HepG2 (cell line): ENCODE results near the gene PCIF1. TPM values are rescaled to one million over a fixed set of nuclear protein-coding genes. Genes with fewer than 3 reads are reported as not detected.
A peak's percentile ranks its signal among the peaks of the same experiment; 100 is the strongest.

Source experiments
- CENPT ChIP-seq: sonication (generic); formaldehyde crosslinking; IDR thresholded peaks from 2 replicates; pipeline ENCODE4 v1.8.0; 2022; ENCODE audit warnings: low read depth, mild to moderate bottlenecking, moderate library complexity, missing genetic modification reagents
- CREM ChIP-seq, 2 experiments: sonication (generic) in 1 of 2; formaldehyde crosslinking in 1 of 2; IDR thresholded peaks; 2 replicates each; pipeline versions ENCODE4 v1.4.0 to v1.6.1; 2016 to 2020; ENCODE audit warnings: antibody characterized with exemption in 1 of 2, mild to moderate bottlenecking in 1 of 2, missing genetic modification reagents in 1 of 2
- EZH2 ChIP-seq: conservative IDR thresholded peaks from 2 replicates; pipeline ENCODE4 v1.6.1; 2012; ENCODE audit warnings: mild to moderate bottlenecking, low read depth, low read length, moderate library complexity
- FOXJ3 ChIP-seq: sonication (generic); formaldehyde crosslinking; IDR thresholded peaks from 2 replicates; pipeline ENCODE4 v1.4.0; 2020; ENCODE audit warnings: missing genetic modification reagents, mild to moderate bottlenecking, borderline replicate concordance
- KAT8 ChIP-seq: IDR thresholded peaks from 2 replicates; pipeline ENCODE4 v1.6.1; 2016; ENCODE audit warnings: missing genetic modification reagents, missing compliant biosample characterization
- RBM22 ChIP-seq: fragments of 200-400 bp; formaldehyde crosslinking; optimal IDR thresholded peaks from 2 replicates; pipeline ENCODE3; 2017; ENCODE audit warnings: mild to moderate bottlenecking, low read length, moderate library complexity
- RFX5 ChIP-seq: IDR thresholded peaks from 2 replicates; pipeline ENCODE4 v1.6.1; 2011; ENCODE audit warnings: low read depth, low read length, improper control_type of control experiment
- SCMH1 ChIP-seq: sonication (generic); formaldehyde crosslinking; IDR thresholded peaks from 2 replicates; pipeline ENCODE4 v1.9.0; 2021; ENCODE audit warnings: missing genetic modification reagents, mild to moderate bottlenecking, borderline replicate concordance
- SIN3B ChIP-seq: fragments of 150-350 bp; IDR thresholded peaks from 2 replicates; pipeline ENCODE4 v1.6.1; 2014; ENCODE audit warnings: low read length
- ZFP36 ChIP-seq: fragments of 150-350 bp; IDR thresholded peaks from 2 replicates; pipeline ENCODE4 v1.6.1; 2018; ENCODE audit warnings: borderline replicate concordance, low read length, low read depth; ENCODE audit not compliant: partially characterized antibody
- ZNF468 ChIP-seq: sonication (generic); formaldehyde crosslinking; IDR thresholded peaks from 2 replicates; pipeline ENCODE4 v1.8.0; 2022; ENCODE audit warnings: mild to moderate bottlenecking, moderate library complexity, missing genetic modification reagents
- ZNF746 ChIP-seq: sonication (generic); formaldehyde crosslinking; IDR thresholded peaks from 2 replicates; pipeline ENCODE4 v1.8.0; 2022; ENCODE audit warnings: mild to moderate bottlenecking, missing genetic modification reagents
- polyA plus RNA-seq, 8 experiments: library from polyadenylated mRNA; depleted of rRNA in 3 of 8; stranded (reverse) in 7 of 8; unstranded in 1 of 8; fragments of >200 nt; fragmentation: Illumina TruSeq in 4 of 8; extraction: Trizol in 4 of 8; gene quantifications; 2 replicates each; pipeline versions ENCODE4 v1.2.1 to v1.2.3, GENCODE V29; 2011 to 2016; ENCODE audit warnings: low read depth in 4 of 8, missing spikeins in 1 of 8, mixed read lengths in 1 of 8; ENCODE audit not compliant: insufficient read depth in 1 of 8
- total RNA-seq, 5 experiments: library from RNA; depleted of rRNA; stranded (reverse); fragments of >200 nt; fragmentation: Illumina TruSeq; extraction: Trizol; gene quantifications; 2 replicates each; pipeline ENCODE4 v1.2.3, GENCODE V29; 2016; ENCODE audit warnings: low read depth in 1 of 5
- TF ChIP-seq, protein P1 (sequence below): sonication (generic); formaldehyde crosslinking; IDR thresholded peaks from 2 replicates; pipeline ENCODE4 v1.5.0; 2020; ENCODE audit warnings: missing genetic modification reagents
- TF ChIP-seq, protein P2 (sequence below): sonication (generic); formaldehyde crosslinking; IDR thresholded peaks from 2 replicates; pipeline ENCODE4 v1.5.1; 2020; ENCODE audit warnings: mild to moderate bottlenecking, missing genetic modification reagents, moderate library complexity
- TF ChIP-seq, protein P3 (sequence below): sonication (generic); formaldehyde crosslinking; IDR thresholded peaks from 2 replicates; pipeline ENCODE4 v1.9.0; 2021; ENCODE audit warnings: mild to moderate bottlenecking, missing genetic modification reagents

The PCIF1 gene
- total and polyA plus RNA-seq, 2 of the 13 experiments (the other 11 are each of a cell fraction or from before 2014, with no cell fraction given), result 20.9 to 24.4 TPM

GRCh38 chr20:45890985-45891983 lies 43.2 kb upstream of the PCIF1 start, which contains the start of the genes CTSA and NEURL2 (continued):
- TF ChIP-seq EZH2 (no peak), KAT8 (CRISPR knock-in tag) (peak; percentile 100), CREM (IDR thresholded peaks at IDR 0.05) (peak; percentile 88), CREM (CRISPR knock-in tag; IDR thresholded peaks at IDR 0.05) (no peak), ZNF468 (CRISPR knock-in tag) (peak; percentile 92), ZFP36 (no peak), FOXJ3 (CRISPR knock-in tag) (peak; percentile 90; the same call in 1 of the 2 replicates), SIN3B (peak; percentile 100), SCMH1 (no peak), ZNF746 (CRISPR knock-in tag) (peak; percentile 94), CENPT (peak; percentile 25), RFX5 (no peak), RBM22 (peak; percentile 90)
- TF ChIP-seq, protein P1, sequence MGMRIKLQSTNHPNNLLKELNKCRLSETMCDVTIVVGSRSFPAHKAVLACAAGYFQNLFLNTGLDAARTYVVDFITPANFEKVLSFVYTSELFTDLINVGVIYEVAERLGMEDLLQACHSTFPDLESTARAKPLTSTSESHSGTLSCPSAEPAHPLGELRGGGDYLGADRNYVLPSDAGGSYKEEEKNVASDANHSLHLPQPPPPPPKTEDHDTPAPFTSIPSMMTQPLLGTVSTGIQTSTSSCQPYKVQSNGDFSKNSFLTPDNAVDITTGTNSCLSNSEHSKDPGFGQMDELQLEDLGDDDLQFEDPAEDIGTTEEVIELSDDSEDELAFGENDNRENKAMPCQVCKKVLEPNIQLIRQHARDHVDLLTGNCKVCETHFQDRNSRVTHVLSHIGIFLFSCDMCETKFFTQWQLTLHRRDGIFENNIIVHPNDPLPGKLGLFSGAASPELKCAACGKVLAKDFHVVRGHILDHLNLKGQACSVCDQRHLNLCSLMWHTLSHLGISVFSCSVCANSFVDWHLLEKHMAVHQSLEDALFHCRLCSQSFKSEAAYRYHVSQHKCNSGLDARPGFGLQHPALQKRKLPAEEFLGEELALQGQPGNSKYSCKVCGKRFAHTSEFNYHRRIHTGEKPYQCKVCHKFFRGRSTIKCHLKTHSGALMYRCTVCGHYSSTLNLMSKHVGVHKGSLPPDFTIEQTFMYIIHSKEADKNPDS (CRISPR knock-in tag), result peak; percentile 96
- TF ChIP-seq, protein P2, sequence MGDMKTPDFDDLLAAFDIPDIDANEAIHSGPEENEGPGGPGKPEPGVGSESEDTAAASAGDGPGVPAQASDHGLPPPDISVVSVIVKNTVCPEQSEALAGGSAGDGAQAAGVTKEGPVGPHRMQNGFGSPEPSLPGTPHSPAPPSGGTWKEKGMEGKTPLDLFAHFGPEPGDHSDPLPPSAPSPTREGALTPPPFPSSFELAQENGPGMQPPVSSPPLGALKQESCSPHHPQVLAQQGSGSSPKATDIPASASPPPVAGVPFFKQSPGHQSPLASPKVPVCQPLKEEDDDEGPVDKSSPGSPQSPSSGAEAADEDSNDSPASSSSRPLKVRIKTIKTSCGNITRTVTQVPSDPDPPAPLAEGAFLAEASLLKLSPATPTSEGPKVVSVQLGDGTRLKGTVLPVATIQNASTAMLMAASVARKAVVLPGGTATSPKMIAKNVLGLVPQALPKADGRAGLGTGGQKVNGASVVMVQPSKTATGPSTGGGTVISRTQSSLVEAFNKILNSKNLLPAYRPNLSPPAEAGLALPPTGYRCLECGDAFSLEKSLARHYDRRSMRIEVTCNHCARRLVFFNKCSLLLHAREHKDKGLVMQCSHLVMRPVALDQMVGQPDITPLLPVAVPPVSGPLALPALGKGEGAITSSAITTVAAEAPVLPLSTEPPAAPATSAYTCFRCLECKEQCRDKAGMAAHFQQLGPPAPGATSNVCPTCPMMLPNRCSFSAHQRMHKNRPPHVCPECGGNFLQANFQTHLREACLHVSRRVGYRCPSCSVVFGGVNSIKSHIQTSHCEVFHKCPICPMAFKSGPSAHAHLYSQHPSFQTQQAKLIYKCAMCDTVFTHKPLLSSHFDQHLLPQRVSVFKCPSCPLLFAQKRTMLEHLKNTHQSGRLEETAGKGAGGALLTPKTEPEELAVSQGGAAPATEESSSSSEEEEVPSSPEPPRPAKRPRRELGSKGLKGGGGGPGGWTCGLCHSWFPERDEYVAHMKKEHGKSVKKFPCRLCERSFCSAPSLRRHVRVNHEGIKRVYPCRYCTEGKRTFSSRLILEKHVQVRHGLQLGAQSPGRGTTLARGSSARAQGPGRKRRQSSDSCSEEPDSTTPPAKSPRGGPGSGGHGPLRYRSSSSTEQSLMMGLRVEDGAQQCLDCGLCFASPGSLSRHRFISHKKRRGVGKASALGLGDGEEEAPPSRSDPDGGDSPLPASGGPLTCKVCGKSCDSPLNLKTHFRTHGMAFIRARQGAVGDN (CRISPR knock-in tag), result peak; percentile 95
- TF ChIP-seq, protein P3, sequence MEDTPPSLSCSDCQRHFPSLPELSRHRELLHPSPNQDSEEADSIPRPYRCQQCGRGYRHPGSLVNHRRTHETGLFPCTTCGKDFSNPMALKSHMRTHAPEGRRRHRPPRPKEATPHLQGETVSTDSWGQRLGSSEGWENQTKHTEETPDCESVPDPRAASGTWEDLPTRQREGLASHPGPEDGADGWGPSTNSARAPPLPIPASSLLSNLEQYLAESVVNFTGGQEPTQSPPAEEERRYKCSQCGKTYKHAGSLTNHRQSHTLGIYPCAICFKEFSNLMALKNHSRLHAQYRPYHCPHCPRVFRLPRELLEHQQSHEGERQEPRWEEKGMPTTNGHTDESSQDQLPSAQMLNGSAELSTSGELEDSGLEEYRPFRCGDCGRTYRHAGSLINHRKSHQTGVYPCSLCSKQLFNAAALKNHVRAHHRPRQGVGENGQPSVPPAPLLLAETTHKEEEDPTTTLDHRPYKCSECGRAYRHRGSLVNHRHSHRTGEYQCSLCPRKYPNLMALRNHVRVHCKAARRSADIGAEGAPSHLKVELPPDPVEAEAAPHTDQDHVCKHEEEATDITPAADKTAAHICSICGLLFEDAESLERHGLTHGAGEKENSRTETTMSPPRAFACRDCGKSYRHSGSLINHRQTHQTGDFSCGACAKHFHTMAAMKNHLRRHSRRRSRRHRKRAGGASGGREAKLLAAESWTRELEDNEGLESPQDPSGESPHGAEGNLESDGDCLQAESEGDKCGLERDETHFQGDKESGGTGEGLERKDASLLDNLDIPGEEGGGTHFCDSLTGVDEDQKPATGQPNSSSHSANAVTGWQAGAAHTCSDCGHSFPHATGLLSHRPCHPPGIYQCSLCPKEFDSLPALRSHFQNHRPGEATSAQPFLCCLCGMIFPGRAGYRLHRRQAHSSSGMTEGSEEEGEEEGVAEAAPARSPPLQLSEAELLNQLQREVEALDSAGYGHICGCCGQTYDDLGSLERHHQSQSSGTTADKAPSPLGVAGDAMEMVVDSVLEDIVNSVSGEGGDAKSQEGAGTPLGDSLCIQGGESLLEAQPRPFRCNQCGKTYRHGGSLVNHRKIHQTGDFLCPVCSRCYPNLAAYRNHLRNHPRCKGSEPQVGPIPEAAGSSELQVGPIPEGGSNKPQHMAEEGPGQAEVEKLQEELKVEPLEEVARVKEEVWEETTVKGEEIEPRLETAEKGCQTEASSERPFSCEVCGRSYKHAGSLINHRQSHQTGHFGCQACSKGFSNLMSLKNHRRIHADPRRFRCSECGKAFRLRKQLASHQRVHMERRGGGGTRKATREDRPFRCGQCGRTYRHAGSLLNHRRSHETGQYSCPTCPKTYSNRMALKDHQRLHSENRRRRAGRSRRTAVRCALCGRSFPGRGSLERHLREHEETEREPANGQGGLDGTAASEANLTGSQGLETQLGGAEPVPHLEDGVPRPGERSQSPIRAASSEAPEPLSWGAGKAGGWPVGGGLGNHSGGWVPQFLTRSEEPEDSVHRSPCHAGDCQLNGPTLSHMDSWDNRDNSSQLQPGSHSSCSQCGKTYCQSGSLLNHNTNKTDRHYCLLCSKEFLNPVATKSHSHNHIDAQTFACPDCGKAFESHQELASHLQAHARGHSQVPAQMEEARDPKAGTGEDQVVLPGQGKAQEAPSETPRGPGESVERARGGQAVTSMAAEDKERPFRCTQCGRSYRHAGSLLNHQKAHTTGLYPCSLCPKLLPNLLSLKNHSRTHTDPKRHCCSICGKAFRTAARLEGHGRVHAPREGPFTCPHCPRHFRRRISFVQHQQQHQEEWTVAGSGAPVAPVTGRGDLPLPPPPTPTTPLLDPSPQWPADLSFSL (CRISPR knock-in tag), result peak; percentile 68; the same call in 1 of the 2 replicates
